Cardiac fibroblast (primary cell): ENCODE results near the gene TFAP2D.

ENCODE experiments used
- DNase-seq, 2 donors: peaks; one replicate each; pipeline versions ENCODE4 v3.0.0 to v3.0.0-alpha.2; 2010; ENCODE audit warnings: low read depth in 2 of 2
- H3K4me3 ChIP-seq, 2 donors: replicated peaks in 1 of 2; 1 replicate in 1 of 2; 2 replicates in 1 of 2; pipeline ENCODE4 v1.5.1; 2011; ENCODE audit warnings: low read depth in 2 of 2, low read length in 2 of 2, mild to moderate bottlenecking in 2 of 2, moderate library complexity in 1 of 2
- CTCF ChIP-seq: IDR thresholded peaks from one replicate; pipeline ENCODE4 v1.5.1; 2011; ENCODE audit warnings: low read depth, mild to moderate bottlenecking, low read length, inconsistent platforms

The TFAP2D gene

GRCh38 chr6:50816115-50816675 is 102.9 kb downstream of the TFAP2D start:
- peak overlapping the region; percentile 47 to 49 for H3K4me3 ChIP-seq
- DNase-seq, result peak; percentile 73 to 77
- peak; percentile 78 for TF ChIP-seq CTCF

- DNase-seq, result no peak
- no peak overlapping the region for H3K4me3 ChIP-seq
- TF ChIP-seq CTCF, result no peak
Observed at GRCh38 chr6:50816947-50817645, 103.8 kb downstream of the TFAP2D start.

- H3K4me3 ChIP-seq, result no peak overlapping the region
- DNase-seq, result no peak
- no peak for TF ChIP-seq CTCF
Observed at GRCh38 chr6:50817646-50817950, 104.3 kb downstream of the TFAP2D start.

- TF ChIP-seq CTCF, result no peak
- no peak for DNase-seq
- no peak overlapping the region for H3K4me3 ChIP-seq
Observed at GRCh38 chr6:50818020-50818419, 104.7 kb downstream of the TFAP2D start.

GRCh38 chr6:50818673-50819072 is 105.3 kb downstream of the TFAP2D start, which contains the start of gene TFAP2B:
Gene TFAP2B (plus strand): TSS chr6:50818871. CDS start chr6:50818892, 21 bp downstream.
- no peak for DNase-seq
- no peak within 1 kb of the TSS for H3K4me3 ChIP-seq
- TF ChIP-seq CTCF, result no peak

GRCh38 chr6:50819466-50819903 is 106.2 kb downstream of the TFAP2D start:
- DNase-seq, result peak in 1 of 2 donors; percentile 3
- no peak overlapping the region for H3K4me3 ChIP-seq
- no peak for TF ChIP-seq CTCF
